ENCODE data around the gene TSPAN16. TPM values are rescaled to one million over a fixed set of nuclear protein-coding genes. Genes with fewer than 3 reads are reported as not detected.
"Not testable (repeated sequence)": the region's sequence is repeated elsewhere in the genome, so short reads cannot be mapped to it uniquely, and the experiment has no call there.

The TSPAN16 gene
- total RNA-seq, 1 experiment from 2014 or later: not detected

GRCh38 chr19:11321191-11322126 is 25.5 kb downstream of the TSPAN16 start:
- no peak overlapping the region for H3K4me3 ChIP-seq
- no peaks in the 10 kb centered on the region for H3K27me3 ChIP-seq
- DNase-seq: no peak
- no peaks in the 10 kb centered on the region for H3K9me3 ChIP-seq (replicated peaks)
- H3K4me1 ChIP-seq: peaks cover 41% of the 10 kb centered on the region
- no peaks in the 10 kb centered on the region for H3K36me3 ChIP-seq
- no peak overlapping the region for H3K27ac ChIP-seq

- DNase-seq: peak; percentile 51 to 68
- no peaks in the 10 kb centered on the region for H3K9me3 ChIP-seq (replicated peaks)
- no peaks in the 10 kb centered on the region for H3K36me3 ChIP-seq
- H3K27ac ChIP-seq: no peak overlapping the region
- H3K4me3 ChIP-seq: no peak overlapping the region
- H3K27me3 ChIP-seq: no peaks in the 10 kb centered on the region
- H3K4me1 ChIP-seq: peaks cover 41% of the 10 kb centered on the region
Measured at GRCh38 chr19:11322269-11323024, 26.5 kb downstream of the TSPAN16 start.

- Histone ChIP-seq H3K27ac (no peak overlapping the region), H3K4me3 (no peak overlapping the region), H3K9me3 (replicated peaks) (no peaks in the 10 kb centered on the region)
Measured at GRCh38 chr19:11323601-11324078, 27.7 kb downstream of the TSPAN16 start.

GRCh38 chr19:11324079-11324661 is 28.2 kb downstream of the TSPAN16 start:
- Histone ChIP-seq H3K4me1 (peaks cover 33% of the 10 kb centered on the region), H3K27ac (no peak overlapping the region), H3K4me3 (no peak overlapping the region), H3K27me3 (no peaks in the 10 kb centered on the region), H3K9me3 (replicated peaks) (no peaks in the 10 kb centered on the region), H3K36me3 (no peaks in the 10 kb centered on the region)
- peak; percentile 73 to 82 for DNase-seq

More at GRCh38 chr19:11323601-11324078, 27.7 kb downstream of the TSPAN16 start:
- H3K4me1 ChIP-seq: peaks cover 37% of the 10 kb centered on the region
- DNase-seq: no peak
- no peaks in the 10 kb centered on the region for H3K27me3 ChIP-seq
- no peaks in the 10 kb centered on the region for H3K36me3 ChIP-seq

GRCh38 chr19:11324748-11325389 is 28.9 kb downstream of the TSPAN16 start:
- Histone ChIP-seq H3K27me3 (no peaks in the 10 kb centered on the region), H3K4me3 (no peak overlapping the region), H3K4me1 (peaks cover 32% of the 10 kb centered on the region), H3K27ac (no peak overlapping the region), H3K9me3 (replicated peaks) (no peaks in the 10 kb centered on the region), H3K36me3 (no peaks in the 10 kb centered on the region)
- DNase-seq: no peak

GRCh38 chr19:11325544-11325943 is 29.6 kb downstream of the TSPAN16 start:
- Histone ChIP-seq H3K4me1 (peaks cover 35% of the 10 kb centered on the region), H3K27ac (no peak overlapping the region), H3K27me3 (no peaks in the 10 kb centered on the region), H3K36me3 (no peaks in the 10 kb centered on the region), H3K9me3 (replicated peaks) (no peaks in the 10 kb centered on the region), H3K4me3 (no peak overlapping the region)
- DNase-seq: no peak

GRCh38 chr19:11330127-11330526 is 34.2 kb downstream of the TSPAN16 start:
- peak; percentile 38 to 71 for DNase-seq
- H3K36me3 ChIP-seq: no peaks in the 10 kb centered on the region
- peak overlapping the region; percentile 40 for H3K27ac ChIP-seq
- H3K27me3 ChIP-seq: no peaks in the 10 kb centered on the region
- no peak overlapping the region for H3K4me3 ChIP-seq
- no peaks in the 10 kb centered on the region for H3K9me3 ChIP-seq (replicated peaks)
- H3K4me1 ChIP-seq: peaks cover 4% of the 10 kb centered on the region

GRCh38 chr19:11331502-11331901 is 35.5 kb downstream of the TSPAN16 start:
- H3K27me3 ChIP-seq: no peaks in the 10 kb centered on the region
- H3K4me1 ChIP-seq: peaks cover 4% of the 10 kb centered on the region
- no peak overlapping the region for H3K4me3 ChIP-seq
- no peak for DNase-seq
- no peak overlapping the region for H3K27ac ChIP-seq
- no peaks in the 10 kb centered on the region for H3K36me3 ChIP-seq
- H3K9me3 ChIP-seq (replicated peaks): no peaks in the 10 kb centered on the region

- Histone ChIP-seq H3K4me1 (peaks cover 4% of the 10 kb centered on the region), H3K9me3 (replicated peaks) (no peaks in the 10 kb centered on the region), H3K27me3 (no peaks in the 10 kb centered on the region), H3K27ac (no peak overlapping the region), H3K4me3 (no peak overlapping the region), H3K36me3 (no peaks in the 10 kb centered on the region)
- no peak for DNase-seq
Measured at GRCh38 chr19:11332822-11333221, 36.9 kb downstream of the TSPAN16 start.

GRCh38 chr19:11333838-11334237 is 37.9 kb downstream of the TSPAN16 start:
- not testable (repeated sequence) for H3K27me3 ChIP-seq; H3K36me3 ChIP-seq; H3K27ac ChIP-seq; H3K4me3 ChIP-seq; H3K4me1 ChIP-seq; DNase-seq; H3K9me3 ChIP-seq (replicated peaks)

GRCh38 chr19:11335449-11336146 is 39.6 kb downstream of the TSPAN16 start:
- no peak overlapping the region for H3K27ac ChIP-seq
- no peak for DNase-seq
- no peak overlapping the region for H3K4me3 ChIP-seq
- peaks cover 4% of the 10 kb centered on the region for H3K4me1 ChIP-seq
- H3K36me3 ChIP-seq: no peaks in the 10 kb centered on the region
- peaks cover 12% of the 10 kb centered on the region; the same call in 1 of the 2 replicates for H3K27me3 ChIP-seq
- no peaks in the 10 kb centered on the region for H3K9me3 ChIP-seq (replicated peaks)

GRCh38 chr19:11337080-11337479 is 41.1 kb downstream of the TSPAN16 start:
- no peaks in the 10 kb centered on the region for H3K36me3 ChIP-seq
- H3K27me3 ChIP-seq: peaks cover 12% of the 10 kb centered on the region; the same call in 1 of the 2 replicates
- no peak for DNase-seq
- H3K4me3 ChIP-seq: no peak overlapping the region
- H3K4me1 ChIP-seq: peaks cover 4% of the 10 kb centered on the region; the same call in 1 of the 2 replicates
- no peak overlapping the region for H3K27ac ChIP-seq
- H3K9me3 ChIP-seq (replicated peaks): no peaks in the 10 kb centered on the region

GRCh38 chr19:11338121-11338520 is 42.2 kb downstream of the TSPAN16 start:
- peaks cover 12% of the 10 kb centered on the region; the same call in 1 of the 2 replicates for H3K27me3 ChIP-seq
- no peak for DNase-seq
- H3K4me1 ChIP-seq: peaks cover 4% of the 10 kb centered on the region; the same call in 1 of the 2 replicates
- no peak overlapping the region for H3K27ac ChIP-seq
- H3K36me3 ChIP-seq: no peaks in the 10 kb centered on the region
- no peaks in the 10 kb centered on the region for H3K9me3 ChIP-seq (replicated peaks)
- no peak overlapping the region for H3K4me3 ChIP-seq

Data from SJCRH30 (cell line).